Neutrophil (primary cell): Measurements from ENCODE around the gene ITSN2.

ENCODE experiments used
- H3K27ac ChIP-seq: fragments of 200-600 bp; sonication (generic); 2 replicates; pipeline ENCODE4 v1.5.1; 2016; ENCODE audit warnings: mild to moderate bottlenecking, moderate library complexity
- H3K27me3 ChIP-seq: fragments of 200-600 bp; sonication (generic); 2 replicates; pipeline ENCODE4 v1.6.0; 2016; ENCODE audit warnings: mild to moderate bottlenecking
- H3K36me3 ChIP-seq: fragments of 200-600 bp; sonication (generic); 2 replicates; pipeline ENCODE4 v1.5.1; 2017
- H3K4me1 ChIP-seq, 2 experiments: fragments of 200-600 bp in 1 of 2; sonication (generic) in 1 of 2; 1 replicate in 1 of 2; 2 replicates in 1 of 2; pipeline versions ENCODE4 v1.5.1 to v1.6.1; 2013 to 2016; ENCODE audit warnings: low read depth in 1 of 2, low read length in 1 of 2, mild to moderate bottlenecking in 1 of 2, moderate library complexity in 1 of 2; ENCODE audit not compliant: control insufficient read depth in 1 of 2, insufficient read depth in 1 of 2
- H3K4me3 ChIP-seq, 2 experiments: fragments of 200-600 bp in 1 of 2; sonication (generic) in 1 of 2; 1 replicate in 1 of 2; 2 replicates in 1 of 2; pipeline ENCODE4 v1.5.1; 2013 to 2016; ENCODE audit warnings: low read depth in 1 of 2, low read length in 1 of 2, mild to moderate bottlenecking in 1 of 2, moderate library complexity in 1 of 2
- H3K9me3 ChIP-seq: fragments of 200-600 bp; sonication (generic); 2 replicates; pipeline ENCODE4 v1.5.1; 2016
- TF ChIP-seq, protein P1 (sequence below): fragments of 200-600 bp; sonication (generic); IDR thresholded peaks from 2 replicates; pipeline ENCODE4 v1.5.1; 2016; ENCODE audit warnings: antibody characterized with exemption

Gene ITSN2

GRCh38 chr2:24337890-24338289 is 22.4 kb downstream of the ITSN2 start:
- no peak overlapping the region for H3K4me3 ChIP-seq
- peak overlapping the region; percentile 20 for H3K27ac ChIP-seq
- TF ChIP-seq, protein P1, sequence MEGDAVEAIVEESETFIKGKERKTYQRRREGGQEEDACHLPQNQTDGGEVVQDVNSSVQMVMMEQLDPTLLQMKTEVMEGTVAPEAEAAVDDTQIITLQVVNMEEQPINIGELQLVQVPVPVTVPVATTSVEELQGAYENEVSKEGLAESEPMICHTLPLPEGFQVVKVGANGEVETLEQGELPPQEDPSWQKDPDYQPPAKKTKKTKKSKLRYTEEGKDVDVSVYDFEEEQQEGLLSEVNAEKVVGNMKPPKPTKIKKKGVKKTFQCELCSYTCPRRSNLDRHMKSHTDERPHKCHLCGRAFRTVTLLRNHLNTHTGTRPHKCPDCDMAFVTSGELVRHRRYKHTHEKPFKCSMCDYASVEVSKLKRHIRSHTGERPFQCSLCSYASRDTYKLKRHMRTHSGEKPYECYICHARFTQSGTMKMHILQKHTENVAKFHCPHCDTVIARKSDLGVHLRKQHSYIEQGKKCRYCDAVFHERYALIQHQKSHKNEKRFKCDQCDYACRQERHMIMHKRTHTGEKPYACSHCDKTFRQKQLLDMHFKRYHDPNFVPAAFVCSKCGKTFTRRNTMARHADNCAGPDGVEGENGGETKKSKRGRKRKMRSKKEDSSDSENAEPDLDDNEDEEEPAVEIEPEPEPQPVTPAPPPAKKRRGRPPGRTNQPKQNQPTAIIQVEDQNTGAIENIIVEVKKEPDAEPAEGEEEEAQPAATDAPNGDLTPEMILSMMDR: no peak
- no peaks in the 10 kb centered on the region for H3K36me3 ChIP-seq
- H3K4me1 ChIP-seq: peaks cover 33% of the 10 kb centered on the region in 2 experiments
- H3K27me3 ChIP-seq: no peaks in the 10 kb centered on the region
- H3K9me3 ChIP-seq: no peaks in the 10 kb centered on the region

DNA sequence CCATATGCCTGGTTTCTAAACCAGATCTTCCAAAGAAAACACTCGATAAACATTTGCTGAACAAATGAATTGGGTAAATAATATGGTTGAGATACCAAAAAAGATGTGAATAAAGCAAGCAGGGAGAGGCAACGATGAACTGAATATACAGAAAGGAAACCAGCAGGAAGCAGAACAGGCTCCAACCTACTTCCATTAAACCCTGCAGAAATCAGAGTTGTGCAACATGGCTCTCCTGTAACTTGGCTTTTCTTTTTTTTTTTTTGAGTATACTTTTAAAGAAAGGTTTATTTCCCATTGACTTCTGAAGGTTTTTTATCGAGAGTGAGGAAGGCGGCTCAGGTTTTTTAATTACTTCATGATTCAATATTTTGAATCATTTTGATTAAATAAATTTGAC is 23.5 kb downstream of the ITSN2 start:
- H3K4me1 ChIP-seq: peaks cover 33% of the 10 kb centered on the region in 2 experiments
- no peaks in the 10 kb centered on the region for H3K9me3 ChIP-seq
- H3K27me3 ChIP-seq: no peaks in the 10 kb centered on the region
- H3K27ac ChIP-seq: peak overlapping the region; percentile 44
- H3K36me3 ChIP-seq: no peaks in the 10 kb centered on the region
- TF ChIP-seq, protein P1: no peak
- no peak overlapping the region for H3K4me3 ChIP-seq

DNA sequence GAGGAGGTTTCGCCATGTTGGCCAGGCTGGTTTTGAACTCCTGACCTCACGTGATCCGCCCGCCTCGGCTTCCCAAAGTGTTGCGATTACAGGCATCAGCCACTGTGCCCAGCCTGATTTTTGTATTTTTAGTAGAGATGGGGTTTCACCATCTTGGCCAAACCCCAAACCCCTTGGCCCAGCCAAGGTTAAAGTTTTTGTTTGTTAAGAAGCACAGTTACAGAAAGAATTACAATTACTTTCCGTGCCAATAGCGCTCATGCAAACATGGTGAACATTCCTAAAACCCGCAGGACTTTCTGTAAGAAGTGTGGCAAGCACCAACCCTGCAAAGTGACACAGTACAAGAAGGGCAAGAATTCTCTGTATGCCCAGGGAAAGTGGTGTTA is 26.1 kb downstream of the ITSN2 start:
- Histone ChIP-seq H3K36me3 (no peaks in the 10 kb centered on the region), H3K9me3 (no peaks in the 10 kb centered on the region), H3K27ac (no peak overlapping the region), H3K4me3 (no peak overlapping the region), H3K27me3 (no peaks in the 10 kb centered on the region), H3K4me1 (peaks cover 32 to 42% of the 10 kb centered on the region in 2 experiments)
- TF ChIP-seq, protein P1: no peak

- Histone ChIP-seq H3K4me3 (no peak overlapping the region), H3K27me3 (no peaks in the 10 kb centered on the region), H3K36me3 (no peaks in the 10 kb centered on the region), H3K27ac (peak overlapping the region; percentile 39), H3K4me1 (peaks cover 25 to 35% of the 10 kb centered on the region in 2 experiments), H3K9me3 (no peaks in the 10 kb centered on the region)
- TF ChIP-seq, protein P1: no peak
Measured at GRCh38 chr2:24332791-24333540, 27.4 kb downstream of the ITSN2 start.

DNA sequence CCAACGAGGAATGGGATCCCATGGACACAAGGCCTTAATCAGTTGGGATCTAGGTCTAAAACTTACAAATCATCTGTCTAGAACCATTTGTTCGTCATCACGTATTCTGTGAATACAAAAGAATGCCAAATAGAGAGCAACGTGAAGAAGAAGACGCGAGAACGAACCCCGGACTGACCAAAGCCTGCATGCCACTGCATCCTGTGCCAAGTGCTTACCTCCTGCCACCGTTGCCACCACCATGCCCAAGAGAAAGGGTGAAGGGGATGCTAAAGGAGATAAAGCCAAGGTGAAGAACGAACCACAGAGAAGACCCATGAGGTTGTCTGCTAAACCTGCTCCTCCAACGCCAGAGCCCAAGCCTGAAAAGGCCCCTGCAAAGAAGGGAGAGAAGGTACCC is 30.2 kb downstream of the ITSN2 start:
- TF ChIP-seq, protein P1: no peak
- Histone ChIP-seq H3K27me3 (no peaks in the 10 kb centered on the region), H3K4me1 (peaks cover 14 to 24% of the 10 kb centered on the region in 2 experiments), H3K36me3 (peaks cover 5% of the 10 kb centered on the region), H3K9me3 (no peaks in the 10 kb centered on the region), H3K4me3 (no peak overlapping the region), H3K27ac (peak overlapping the region; percentile 53)
